ENCODE data around the gene CTXND1.
A peak's percentile ranks its signal among the peaks of the same experiment; 100 is the strongest.

CTXND1 gene

GRCh38 chr15:80180468-80180867, 71.5 kb downstream of the CTXND1 start:
- no peak for DNase-seq

- DNase-seq: no peak
Measured at GRCh38 chr15:80179935-80180334, 72.1 kb downstream of the CTXND1 start.

GRCh38 chr15:80179025-80179759, 72.8 kb downstream of the CTXND1 start:
- peak; percentile 64 for DNase-seq

- peak; percentile 93 for DNase-seq
Measured at GRCh38 chr15:80177156-80177555, 74.9 kb downstream of the CTXND1 start.

GRCh38 chr15:80176443-80176842, 75.6 kb downstream of the CTXND1 start:
- DNase-seq: no peak

- no peak for DNase-seq
Measured at GRCh38 chr15:80175436-80175835, 76.6 kb downstream of the CTXND1 start.

GRCh38 chr15:80174017-80174746, 77.8 kb downstream of the CTXND1 start:
- DNase-seq: no peak

- peak; percentile 56 for DNase-seq
Measured at GRCh38 chr15:80173022-80173759, 78.8 kb downstream of the CTXND1 start.

- DNase-seq: no peak
Measured at GRCh38 chr15:80172401-80172800, 79.6 kb downstream of the CTXND1 start.

- DNase-seq: no peak
Measured at GRCh38 chr15:80171787-80172186, 80.2 kb downstream of the CTXND1 start.

- no peak for DNase-seq
Measured at GRCh38 chr15:80170596-80170995, 81.4 kb downstream of the CTXND1 start.

- DNase-seq: no peak
Measured at GRCh38 chr15:80169768-80170357, 82.2 kb downstream of the CTXND1 start.

GRCh38 chr15:80168421-80168820, 83.6 kb downstream of the CTXND1 start:
- DNase-seq: no peak

GRCh38 chr15:80167936-80168335, 84.1 kb downstream of the CTXND1 start:
- no peak for DNase-seq

- DNase-seq: no peak
Measured at GRCh38 chr15:80163897-80164296, 88.1 kb downstream of the CTXND1 start.

GRCh38 chr15:80163217-80163616, 88.8 kb downstream of the CTXND1 start:
- no peak for DNase-seq

- DNase-seq: no peak
Measured at GRCh38 chr15:80162059-80162554, 89.9 kb downstream of the CTXND1 start.

GRCh38 chr15:80161468-80162016, 90.5 kb downstream of the CTXND1 start:
- no peak for DNase-seq

- DNase-seq: peak; percentile 94
Measured at GRCh38 chr15:80160570-80161156, 91.3 kb downstream of the CTXND1 start.

GRCh38 chr15:80159811-80160569, 92.0 kb downstream of the CTXND1 start:
- peak; percentile 30 for DNase-seq

GRCh38 chr15:80159301-80159700, 92.7 kb downstream of the CTXND1 start:
- no peak for DNase-seq

- DNase-seq: no peak
Measured at GRCh38 chr15:80157215-80157614, 94.8 kb downstream of the CTXND1 start.

All from inflammatory macrophage treated with lipopolysaccharide for 4 hours (primary cell).